Fibroblast of peridontal ligament (primary cell): ENCODE data around the gene GPC6.

Experiments
- DNase-seq: peaks from one replicate; pipeline ENCODE4 v3.0.0-alpha.2; 2010; ENCODE audit errors: extremely low read depth

Gene GPC6

GRCh38 chr13:94454906-94455305 is 1228.3 kb downstream of the GPC6 start:
- DNase-seq = no peak

DNA sequence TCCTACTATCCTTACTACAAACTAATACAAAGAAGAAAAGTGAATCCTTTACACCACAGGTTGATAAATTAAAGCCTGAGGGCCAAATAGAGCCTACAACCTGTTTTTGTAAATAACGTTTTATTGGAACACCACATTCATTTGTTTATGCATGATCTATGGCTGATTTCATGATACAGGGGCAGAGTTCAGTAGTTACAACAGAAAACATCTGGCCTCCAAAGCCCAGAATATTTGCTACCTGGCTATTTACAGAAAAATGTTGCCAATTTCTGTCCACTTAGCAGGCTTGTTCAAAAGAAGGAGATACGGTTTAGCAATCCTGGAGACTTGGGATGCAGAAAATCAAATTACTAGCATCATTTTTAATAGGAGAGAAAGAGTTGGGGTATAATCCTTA is 1228.8 kb downstream of the GPC6 start:
- no peak for DNase-seq
